ENCODE measurements around the gene LAMC3. TPM values are rescaled to one million over a fixed set of nuclear protein-coding genes. Genes with fewer than 3 reads are reported as not detected.

LAMC3 gene
- total RNA-seq = 0.14 and 0.29 TPM in 2 replicates

DNA sequence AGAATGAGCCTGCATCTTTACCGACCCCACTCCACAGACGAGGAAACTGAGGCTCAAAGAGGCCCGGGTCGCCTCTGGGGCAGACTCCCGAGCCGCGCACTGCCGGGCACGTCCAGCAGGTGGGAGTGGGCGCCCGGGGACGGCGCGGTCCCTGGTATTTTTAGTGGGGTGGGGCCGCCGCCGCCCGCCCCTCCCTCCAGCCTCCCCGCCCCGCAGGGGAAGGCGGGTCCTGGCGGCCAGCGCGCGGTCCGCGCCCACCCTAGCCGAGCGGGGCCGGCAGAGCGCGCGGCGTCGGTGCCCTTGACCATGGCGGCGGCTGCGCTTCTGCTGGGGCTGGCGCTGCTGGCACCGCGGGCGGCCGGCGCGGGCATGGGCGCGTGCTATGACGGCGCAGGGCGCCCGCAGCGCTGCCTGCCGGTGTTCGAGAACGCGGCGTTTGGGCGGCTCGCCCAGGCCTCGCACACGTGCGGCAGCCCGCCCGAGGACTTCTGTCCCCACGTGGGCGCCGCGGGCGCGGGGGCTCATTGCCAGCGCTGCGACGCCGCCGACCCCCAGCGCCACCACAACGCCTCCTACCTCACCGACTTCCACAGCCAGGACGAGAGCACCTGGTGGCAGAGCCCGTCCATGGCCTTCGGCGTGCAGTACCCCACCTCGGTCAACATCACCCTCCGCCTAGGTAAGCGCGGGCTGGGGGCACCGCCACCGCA is at the start of gene LAMC3:
LAMC3 (plus strand) TSS at position 266 of the 710 bp plus-strand sequence; CDS start at position 307, 41 bp downstream.
- H3K4me3 ChIP-seq (ENCODE audit: low read depth, low read length) = peak within 1 kb of the TSS; percentile 11
- TF ChIP-seq CTCF (conservative IDR thresholded peaks at IDR 0.05; ENCODE audit: low read depth, low read length) = peak; percentile 26
- no peak for DNase-seq (ENCODE audit: low read depth)

DNA sequence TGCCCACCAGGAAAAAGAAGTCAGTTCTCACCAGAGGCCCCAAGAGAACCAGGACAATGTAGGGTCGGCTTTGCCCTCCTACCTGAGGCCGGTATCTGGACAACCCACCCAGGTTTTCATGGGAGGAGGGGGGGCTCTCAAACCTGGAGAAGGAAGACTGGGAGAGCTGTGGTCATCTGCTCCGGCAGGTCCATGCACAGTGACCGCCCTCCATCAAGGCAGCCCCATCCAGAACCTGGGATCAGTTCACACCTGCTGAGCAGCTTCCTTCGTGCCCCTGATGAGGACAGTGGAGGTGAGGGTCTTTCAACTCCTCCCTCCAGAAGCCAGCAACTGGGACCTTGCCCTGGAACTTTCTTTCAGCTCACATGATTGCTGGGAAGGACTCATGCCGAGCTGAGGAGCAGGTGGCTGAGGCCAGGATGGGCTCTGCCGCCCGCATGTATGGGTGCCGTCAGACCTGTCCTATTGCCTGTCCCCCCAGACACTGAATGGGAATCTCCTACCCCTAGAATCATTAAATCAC is 49.1 kb upstream of the LAMC3 start:
- no peak overlapping the region for H3K4me3 ChIP-seq (ENCODE audit: low read depth, low read length)
- TF ChIP-seq CTCF (conservative IDR thresholded peaks at IDR 0.05; ENCODE audit: low read depth, low read length) = no peak
- DNase-seq (ENCODE audit: low read depth) = no peak

DNA sequence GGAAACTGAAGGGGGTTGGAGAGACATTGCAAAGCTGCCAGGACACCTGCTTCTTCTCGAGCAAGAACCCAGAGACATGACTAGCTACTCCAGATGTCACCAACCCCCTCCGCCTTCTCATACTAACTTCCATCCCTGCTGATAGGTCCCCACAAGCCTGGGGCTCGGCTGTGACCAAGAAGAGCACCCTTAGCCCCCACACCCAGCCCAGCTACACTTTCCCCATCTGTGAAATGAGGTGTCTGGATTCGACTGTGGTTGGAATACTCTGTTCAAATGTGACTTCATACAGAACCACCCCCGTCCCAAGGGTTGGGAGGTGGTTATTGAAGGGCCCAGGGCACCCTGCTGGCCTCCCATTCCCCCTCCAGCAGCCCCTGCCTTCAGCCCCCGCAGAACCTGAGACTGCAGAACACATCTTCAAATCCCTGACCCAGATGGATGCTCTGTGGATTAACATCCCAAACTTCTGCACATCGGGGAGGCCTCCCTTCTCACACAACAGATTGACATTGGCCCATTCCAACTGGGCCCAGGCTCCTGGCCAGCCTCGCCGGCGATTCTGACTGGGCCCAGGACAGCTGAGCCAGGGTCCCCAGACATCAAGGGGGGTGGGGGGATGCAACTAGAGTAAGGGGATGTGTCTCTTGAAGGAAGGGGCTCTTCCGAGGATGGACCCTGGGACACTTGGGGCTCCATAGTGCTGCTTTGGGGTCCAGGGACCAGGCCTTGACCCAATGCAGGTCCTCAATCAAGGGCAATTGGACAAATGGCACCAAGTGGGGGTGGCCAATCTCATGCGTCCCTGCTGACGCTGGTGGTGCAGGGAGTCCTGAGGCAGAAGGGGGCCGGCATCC is 48.2 kb upstream of the LAMC3 start:
- TF ChIP-seq CTCF (conservative IDR thresholded peaks at IDR 0.05; ENCODE audit: low read depth, low read length) = no peak
- no peak for DNase-seq (ENCODE audit: low read depth)
- no peak overlapping the region for H3K4me3 ChIP-seq (ENCODE audit: low read depth, low read length)

DNA sequence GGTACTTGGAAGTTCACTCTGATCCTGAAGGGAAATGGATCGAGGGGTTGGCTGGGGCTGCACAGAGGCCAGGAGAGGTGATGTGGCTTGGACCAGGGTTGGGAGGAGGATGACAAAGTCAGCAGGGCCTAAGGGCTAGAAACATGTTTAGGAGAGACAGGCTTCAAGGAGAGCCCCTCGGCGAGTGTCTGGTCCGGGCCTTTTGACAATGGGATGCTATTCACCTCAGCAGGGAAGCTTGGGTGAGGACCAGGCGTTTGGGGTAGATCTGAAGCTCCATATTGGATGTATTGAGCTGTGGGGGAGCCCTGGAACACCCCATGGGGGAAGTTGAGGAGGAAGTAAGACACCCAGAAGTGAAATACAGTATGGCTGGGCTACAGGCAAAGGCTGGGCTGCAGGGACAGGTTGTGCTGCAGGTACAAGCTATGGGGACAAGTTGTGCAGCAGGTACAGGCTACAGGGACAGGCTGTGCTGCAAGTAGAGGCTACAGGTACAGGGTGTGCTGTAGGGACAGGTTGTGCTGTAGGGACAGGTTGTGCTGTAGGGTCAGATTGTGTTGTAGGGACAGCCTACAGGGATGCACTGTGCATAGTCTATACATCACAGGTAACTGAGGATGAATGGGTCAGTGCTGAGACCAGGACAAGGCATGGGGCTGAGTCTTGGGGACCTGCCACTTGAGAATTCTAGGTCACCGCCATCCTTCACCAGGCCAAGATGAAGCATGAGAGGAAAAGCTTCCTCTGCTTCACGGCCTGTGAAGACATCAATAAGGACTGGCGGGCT is 47.3 kb upstream of the LAMC3 start:
- no peak overlapping the region for H3K4me3 ChIP-seq (ENCODE audit: low read depth, low read length)
- no peak for DNase-seq (ENCODE audit: low read depth)
- TF ChIP-seq CTCF (conservative IDR thresholded peaks at IDR 0.05; ENCODE audit: low read depth, low read length) = no peak

GRCh38 chr9:130962418-130963316 is 46.3 kb upstream of the LAMC3 start:
- no peak for TF ChIP-seq CTCF (conservative IDR thresholded peaks at IDR 0.05; ENCODE audit: low read depth, low read length)
- no peak overlapping the region for H3K4me3 ChIP-seq (ENCODE audit: low read depth, low read length)
- peak; percentile 56 for DNase-seq (ENCODE audit: low read depth)

Measured in epithelial cell of proximal tubule (primary cell).